Spinal cord (tissue), 10 donors: Measurements from ENCODE around the gene KDM3A. TPM values are rescaled to one million over a fixed set of nuclear protein-coding genes. Genes with fewer than 3 reads are reported as not detected.

ENCODE experiments used
- DNase-seq, 6 donors: peaks; one replicate each; pipeline versions ENCODE4 v3.0.0 to v3.0.0-alpha.2; 2013 to 2015; ENCODE audit warnings: low spot score in 6 of 6, low read depth in 4 of 6
- H3K27ac ChIP-seq: one replicate; pipeline ENCODE4 v1.5.1; 2013; ENCODE audit warnings: low read depth, low read length, control low read depth
- H3K27me3 ChIP-seq: one replicate; pipeline ENCODE4 v1.6.1; 2013; ENCODE audit warnings: low read length; ENCODE audit not compliant: control insufficient read depth, insufficient read depth
- H3K36me3 ChIP-seq: one replicate; pipeline ENCODE4 v1.6.1; 2013; ENCODE audit warnings: low read length; ENCODE audit not compliant: control insufficient read depth, insufficient read depth
- H3K4me1 ChIP-seq: one replicate; pipeline ENCODE4 v1.6.1; 2013; ENCODE audit warnings: low read length; ENCODE audit not compliant: control insufficient read depth, insufficient read depth
- H3K4me3 ChIP-seq: one replicate; pipeline ENCODE4 v1.5.1; 2013; ENCODE audit warnings: low read depth, low read length, control low read depth
- H3K9me3 ChIP-seq: one replicate; pipeline ENCODE4 v1.6.1; 2013; ENCODE audit warnings: low read length; ENCODE audit not compliant: control insufficient read depth, insufficient read depth
- WGBS: methylation state at CpG from one replicate; pipeline ENCODE4 v1.1.5; 2013; ENCODE audit warnings: missing lambda C conversion rate; ENCODE audit not compliant: insufficient coverage; 5-methylcytosine and 5-hydroxymethylcytosine counted together
- polyA plus RNA-seq, 2 donors: library from polyadenylated mRNA; unstranded; fragments of 120-200 nt; gene quantifications; one replicate each; pipeline ENCODE4 v1.2.1, GENCODE V29; 2013; ENCODE audit not compliant: insufficient read length in 2 of 2
- total RNA-seq, 2 donors: library from RNA; depleted of rRNA in 1 of 2; stranded (reverse); fragments of 120-200 nt in 1 of 2; fragments of >200 nt in 1 of 2; gene quantifications; one replicate each; pipeline versions ENCODE4 v1.2.3 to v1.2.4, GENCODE V29; 2013 to 2014
- donor health status: healthy.

The KDM3A gene
- total and polyA plus RNA-seq, 4 donors: 45.9 to 58.0 (median 52.9) TPM

- no peaks in the 10 kb centered on the region for H3K27me3 ChIP-seq
- no peaks in the 10 kb centered on the region for H3K36me3 ChIP-seq
- H3K27ac ChIP-seq: no peak overlapping the region
- no peak for DNase-seq
- WGBS: 67% methylated on average over 1 of the region's 1 CpG
- no peak overlapping the region for H3K4me3 ChIP-seq
- H3K4me1 ChIP-seq: no peaks in the 10 kb centered on the region
- H3K9me3 ChIP-seq: no peaks in the 10 kb centered on the region
These were observed 11.8 kb upstream of the KDM3A start for GRCh38 chr2:86429335-86429734.

DNA sequence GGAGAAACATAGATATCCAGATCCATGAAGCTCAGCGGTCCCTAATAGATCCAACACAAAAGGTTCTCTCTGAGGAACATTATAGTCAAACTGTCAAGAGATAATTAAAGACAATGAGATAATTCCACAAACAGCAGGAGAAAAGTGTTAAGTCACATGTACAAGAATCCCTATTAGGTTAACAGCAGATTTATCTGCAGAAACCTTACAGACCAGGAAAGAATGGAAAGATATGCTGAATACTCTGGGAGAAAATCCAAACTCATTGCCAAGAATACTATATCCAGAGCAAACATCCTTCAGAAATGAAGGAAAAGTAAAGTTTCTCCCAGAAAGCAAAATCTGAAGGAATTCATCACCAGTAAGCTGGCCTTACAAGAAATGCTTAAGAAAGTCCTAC is 10.8 kb upstream of the KDM3A start:
- Histone ChIP-seq H3K4me3 (no peak overlapping the region), H3K9me3 (no peaks in the 10 kb centered on the region), H3K27me3 (no peaks in the 10 kb centered on the region), H3K27ac (no peak overlapping the region), H3K4me1 (no peaks in the 10 kb centered on the region), H3K36me3 (no peaks in the 10 kb centered on the region)
- no peak for DNase-seq
- WGBS: no CpG with 5 or more reads among the region's 1 CpG

DNA sequence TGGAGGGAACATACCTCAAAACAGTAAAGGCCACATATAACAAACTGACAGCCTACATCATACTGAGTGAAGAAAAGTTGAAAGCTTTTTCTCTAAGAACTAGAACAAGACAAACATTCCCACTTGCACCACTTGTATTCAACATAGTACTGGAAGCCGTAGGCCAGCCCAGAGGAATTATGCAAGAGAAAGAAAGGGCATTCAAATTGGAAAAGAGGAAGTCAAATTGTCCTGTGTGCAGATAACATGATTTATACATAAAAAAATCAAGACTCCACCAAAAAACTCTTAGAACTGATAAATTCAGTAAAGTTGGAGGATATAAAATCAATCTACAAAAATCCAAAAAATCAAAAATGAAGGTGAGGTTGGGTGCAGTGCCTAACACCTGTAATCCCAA is 8.0 kb upstream of the KDM3A start:
- DNase-seq: no peak
- no peak overlapping the region for H3K4me3 ChIP-seq
- H3K9me3 ChIP-seq: peaks cover 3% of the 10 kb centered on the region
- no peaks in the 10 kb centered on the region for H3K36me3 ChIP-seq
- H3K4me1 ChIP-seq: no peaks in the 10 kb centered on the region
- no peak overlapping the region for H3K27ac ChIP-seq
- WGBS: no CpG with 5 or more reads among the region's 1 CpG
- no peaks in the 10 kb centered on the region for H3K27me3 ChIP-seq

GRCh38 chr2:86434290-86434689 is 6.9 kb upstream of the KDM3A start:
- peaks cover 3% of the 10 kb centered on the region for H3K9me3 ChIP-seq
- no peaks in the 10 kb centered on the region for H3K4me1 ChIP-seq
- H3K4me3 ChIP-seq: no peak overlapping the region
- no peaks in the 10 kb centered on the region for H3K27me3 ChIP-seq
- H3K36me3 ChIP-seq: no peaks in the 10 kb centered on the region
- no peak for DNase-seq
- H3K27ac ChIP-seq: no peak overlapping the region

DNA sequence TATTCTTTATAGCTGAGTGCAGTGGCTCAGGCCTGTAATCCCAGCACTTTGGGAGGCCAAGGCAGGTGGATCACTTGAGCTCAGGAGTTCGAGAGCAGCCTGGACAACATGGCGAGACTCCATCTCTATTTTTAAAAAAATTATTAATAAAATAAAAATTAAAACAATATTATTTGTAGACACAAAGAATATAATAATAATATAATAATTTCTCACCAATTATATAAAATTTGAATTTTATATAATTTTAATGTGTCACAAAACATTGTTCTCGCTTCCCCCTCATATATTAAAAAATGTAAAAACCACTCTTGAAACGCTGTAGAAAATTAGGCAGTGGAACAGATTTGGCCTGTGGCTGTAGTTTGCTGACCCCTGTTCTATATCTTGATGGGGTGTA is 5.6 kb upstream of the KDM3A start:
- Histone ChIP-seq H3K4me1 (no peaks in the 10 kb centered on the region), H3K27ac (no peak overlapping the region), H3K9me3 (peaks cover 5% of the 10 kb centered on the region), H3K4me3 (no peak overlapping the region), H3K36me3 (no peaks in the 10 kb centered on the region), H3K27me3 (no peaks in the 10 kb centered on the region)
- DNase-seq: no peak
- WGBS: no CpG with 5 or more reads among the region's 4 CpGs

DNA sequence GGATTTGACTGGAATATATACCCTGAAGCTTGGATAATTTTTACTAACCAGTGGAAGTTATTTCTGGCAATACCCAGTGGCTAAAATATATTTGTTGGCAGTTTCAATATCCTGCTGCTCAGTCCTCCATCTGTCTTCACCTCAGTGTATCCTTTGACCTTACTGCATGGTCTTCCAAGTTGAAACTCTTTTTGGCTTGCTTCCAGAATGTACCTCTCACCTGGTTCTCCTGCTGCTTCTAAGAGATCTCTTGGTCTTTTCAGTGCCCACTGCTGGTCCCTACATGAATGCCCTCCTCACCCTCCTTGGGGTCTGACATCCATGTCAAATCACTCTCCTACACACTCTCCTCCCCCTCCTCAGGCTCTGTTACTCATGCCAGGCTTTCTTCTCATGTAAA is 4.8 kb upstream of the KDM3A start:
- no peaks in the 10 kb centered on the region for H3K4me1 ChIP-seq
- H3K9me3 ChIP-seq: peaks cover 5% of the 10 kb centered on the region
- H3K4me3 ChIP-seq: no peak overlapping the region
- no peak for DNase-seq
- H3K27ac ChIP-seq: no peak overlapping the region
- no peaks in the 10 kb centered on the region for H3K36me3 ChIP-seq
- H3K27me3 ChIP-seq: no peaks in the 10 kb centered on the region

GRCh38 chr2:86439879-86440630 is 1.1 kb upstream of the KDM3A start:
- H3K9me3 ChIP-seq: peaks cover 5% of the 10 kb centered on the region
- peak in 1 of 6 donors; percentile 11 for DNase-seq
- H3K36me3 ChIP-seq: no peaks in the 10 kb centered on the region

DNA sequence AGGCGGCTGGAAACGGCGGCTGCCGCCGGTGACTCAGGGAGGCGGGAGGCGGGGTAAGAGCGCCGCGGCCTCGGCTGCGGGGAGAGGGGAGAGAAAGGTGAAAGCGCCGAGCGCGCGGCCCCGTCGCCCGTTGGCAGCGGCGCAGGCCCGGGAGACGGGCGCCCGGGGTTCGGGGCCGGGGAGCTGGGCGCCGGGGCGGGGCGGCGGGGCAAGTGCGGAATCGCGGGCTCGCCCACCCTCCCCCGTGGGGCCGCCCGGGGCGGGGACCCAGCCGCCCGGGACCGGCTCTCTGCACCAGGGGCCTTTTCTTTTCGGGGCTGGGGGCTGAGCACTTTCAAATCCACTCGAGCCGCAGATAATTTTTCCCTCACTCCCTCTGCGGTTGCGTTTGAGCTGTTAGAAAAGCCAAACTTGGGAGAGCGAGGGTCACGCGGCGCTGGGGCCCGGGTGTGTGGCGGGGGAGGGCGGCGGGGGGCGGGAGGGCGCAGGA is 266 bp downstream of the KDM3A start:
- peak overlapping the region; percentile 63 for H3K4me3 ChIP-seq
- 0% methylated on average over 44 of the region's 59 CpGs for WGBS
- peak overlapping the region; percentile 100 for H3K27ac ChIP-seq
- peaks cover 6% of the 10 kb centered on the region for H3K4me1 ChIP-seq
- no peak for DNase-seq
- H3K27me3 ChIP-seq: no peaks in the 10 kb centered on the region
- H3K36me3 ChIP-seq: no peaks in the 10 kb centered on the region
- peaks cover 5% of the 10 kb centered on the region for H3K9me3 ChIP-seq

More at GRCh38 chr2:86439879-86440630, 1.1 kb upstream of the KDM3A start:
- WGBS: no CpG with 5 or more reads among the region's 3 CpGs
- Histone ChIP-seq H3K27me3 (no peaks in the 10 kb centered on the region), H3K4me3 (peak overlapping the region; percentile 63), H3K4me1 (peaks cover 6% of the 10 kb centered on the region), H3K27ac (peak overlapping the region; percentile 100)

DNA sequence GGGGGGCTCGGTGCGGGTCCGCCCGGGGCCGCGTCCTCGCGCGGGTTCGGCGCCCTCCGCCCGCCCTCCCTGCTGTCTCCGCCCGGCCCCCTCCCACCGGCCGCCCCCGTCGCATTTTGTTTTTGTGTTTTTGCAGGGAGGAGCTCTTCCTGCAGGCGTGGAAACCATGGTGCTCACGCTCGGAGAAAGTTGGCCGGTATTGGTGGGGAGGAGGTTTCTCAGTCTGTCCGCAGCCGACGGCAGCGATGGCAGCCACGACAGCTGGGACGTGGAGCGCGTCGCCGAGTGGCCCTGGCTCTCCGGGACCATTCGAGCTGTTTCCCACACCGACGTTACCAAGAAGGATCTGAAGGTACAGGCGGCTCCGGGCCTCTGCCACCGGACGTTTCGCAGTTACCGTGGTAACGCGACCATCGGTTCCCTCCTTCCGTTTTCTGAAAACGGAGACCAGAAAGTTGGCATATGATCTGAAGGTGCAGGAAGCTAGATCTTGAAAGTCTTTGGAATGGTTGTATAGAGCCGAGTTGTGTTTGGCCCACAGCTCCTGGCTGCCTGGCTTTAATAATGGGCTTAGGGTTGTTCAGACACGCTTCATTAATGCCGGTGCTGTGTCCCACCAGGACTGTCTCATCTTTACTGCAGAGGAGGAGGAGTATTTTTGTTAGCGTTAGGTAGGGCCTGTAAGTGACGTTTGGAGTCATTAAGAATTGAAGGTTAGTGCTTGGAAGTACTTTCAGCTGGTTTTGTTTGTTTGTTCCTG is 891 bp downstream of the KDM3A start:
- Histone ChIP-seq H3K4me3 (peak overlapping the region; percentile 63), H3K9me3 (peaks cover 2% of the 10 kb centered on the region), H3K27ac (peak overlapping the region; percentile 100), H3K36me3 (peaks cover 3% of the 10 kb centered on the region), H3K4me1 (peaks cover 6% of the 10 kb centered on the region), H3K27me3 (no peaks in the 10 kb centered on the region)
- DNase-seq: peak in 3 of 6 donors; percentile 30 to 75 (median 70)
- 0% methylated on average over 46 of the region's 53 CpGs for WGBS

DNA sequence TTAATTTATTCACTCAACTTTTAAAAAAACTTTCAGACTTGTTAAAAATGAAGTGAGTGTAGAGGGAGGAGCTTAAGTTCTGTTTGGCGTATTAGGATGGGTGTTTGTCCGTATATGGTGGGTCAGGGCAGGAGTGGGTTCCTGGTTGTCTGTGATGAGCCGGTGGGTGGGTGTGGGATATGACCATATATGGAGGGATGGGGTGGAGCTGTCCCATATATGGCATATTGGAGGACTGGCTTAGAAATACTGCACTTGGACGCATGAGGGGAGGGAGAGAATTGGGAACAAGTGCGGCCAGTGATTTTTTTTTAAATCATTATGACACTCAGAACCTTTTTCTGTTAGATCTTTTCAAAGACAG is 1.5 kb downstream of the KDM3A start:
- peaks cover 3% of the 10 kb centered on the region for H3K36me3 ChIP-seq
- peaks cover 6% of the 10 kb centered on the region for H3K4me1 ChIP-seq
- peaks cover 2% of the 10 kb centered on the region for H3K9me3 ChIP-seq
- peak overlapping the region; percentile 100 for H3K27ac ChIP-seq
- peak overlapping the region; percentile 63 for H3K4me3 ChIP-seq
- DNase-seq: peak in 5 of 6 donors; percentile 59 to 95 (median 66)
- no peaks in the 10 kb centered on the region for H3K27me3 ChIP-seq
- 0% methylated on average over 3 of the region's 5 CpGs for WGBS
